Nucleus accumbens (tissue), 56 donors: ENCODE results near the gene LAPTM5.
A peak's percentile ranks its signal among the peaks of the same experiment; 100 is the strongest.

Source experiments
- DNase-seq, 56 donors: peaks; one replicate each; lab custom pipeline; 2025; lab: John Stamatoyannopoulos, UW

The LAPTM5 gene

DNA sequence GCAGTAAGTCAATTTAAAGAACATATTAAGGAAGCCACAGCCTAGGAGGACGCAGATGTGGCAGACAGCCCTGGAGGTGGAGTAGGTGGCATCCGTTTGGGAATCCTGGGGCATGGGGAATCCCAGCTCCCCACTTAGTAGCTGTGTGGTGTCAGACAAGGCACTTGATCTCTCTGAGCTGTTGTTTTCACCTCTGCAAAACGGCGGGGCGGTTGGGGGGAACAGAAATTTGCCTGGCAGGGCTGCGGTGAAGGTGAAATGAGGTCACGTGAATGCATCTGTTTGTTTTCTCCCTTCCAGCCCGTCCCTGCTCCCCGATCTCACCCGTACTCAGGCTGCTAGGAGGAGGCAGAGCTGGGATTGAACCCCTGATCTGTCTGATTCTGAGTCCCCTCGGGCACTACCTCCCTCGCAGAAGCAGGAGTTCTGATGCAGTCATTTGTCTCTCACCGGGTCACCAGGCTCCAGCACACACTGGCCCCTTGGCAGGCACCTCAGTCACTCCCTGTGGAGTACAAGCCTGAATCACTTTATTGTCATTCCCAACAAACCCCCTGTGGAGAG is 2.2 kb upstream of the LAPTM5 start:
- DNase-seq: no peak

- no peak for DNase-seq
Measured at GRCh38 chr1:30758785-30759380, 1.3 kb upstream of the LAPTM5 start.

DNA sequence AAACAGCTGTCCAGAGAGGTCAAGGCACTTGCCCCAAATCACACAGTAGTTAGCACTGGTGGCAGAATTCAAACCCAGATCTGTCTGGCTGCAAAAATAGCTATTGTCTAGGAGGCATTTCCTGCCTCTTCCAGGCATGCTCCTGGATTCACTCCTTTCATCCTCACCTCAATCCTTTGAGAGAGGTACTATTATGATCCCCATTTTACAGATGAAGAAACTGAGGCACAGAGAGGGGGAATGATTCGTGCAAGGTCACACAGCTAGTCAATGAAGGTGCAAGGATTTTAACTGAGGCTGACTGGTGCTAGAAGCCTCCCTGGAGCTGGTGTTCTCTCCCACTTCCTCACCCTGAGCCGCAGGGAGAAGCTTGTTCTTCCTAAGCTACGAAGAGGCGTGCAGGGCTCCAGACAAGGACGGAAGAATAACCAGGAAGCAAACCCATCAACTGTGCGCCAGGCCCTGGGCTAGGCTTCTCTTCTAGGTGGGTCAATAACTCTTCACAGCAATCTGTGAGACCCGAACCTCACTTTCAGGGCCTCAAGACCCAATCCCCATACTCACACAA is 631 bp upstream of the LAPTM5 start:
- no peak for DNase-seq

GRCh38 chr1:30756545-30757351 is 826 bp downstream of the LAPTM5 start:
- DNase-seq: peak in 19 of 56 donors; percentile 9 to 62 (median 30)

DNA sequence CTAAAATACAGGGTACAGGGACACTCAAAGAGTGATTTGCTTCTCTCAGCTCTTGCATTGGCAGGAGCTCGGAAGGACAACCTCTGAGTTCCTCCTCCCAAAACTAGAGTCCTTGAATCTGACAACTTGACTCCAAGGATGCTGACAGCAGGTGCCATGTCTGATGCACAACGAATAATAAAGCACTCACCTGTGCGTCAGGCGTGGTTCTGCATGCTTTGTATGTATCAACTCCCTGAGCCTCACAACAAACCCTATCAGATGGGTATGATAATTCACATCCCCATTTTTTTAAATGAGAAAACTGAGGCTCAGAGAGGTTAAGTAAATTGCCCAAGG is 1.4 kb downstream of the LAPTM5 start:
- no peak for DNase-seq

- no peak for DNase-seq
Measured at GRCh38 chr1:30755746-30756145, 1.8 kb downstream of the LAPTM5 start.

- DNase-seq: no peak
Measured at GRCh38 chr1:30755334-30755733, 2.2 kb downstream of the LAPTM5 start.

DNA sequence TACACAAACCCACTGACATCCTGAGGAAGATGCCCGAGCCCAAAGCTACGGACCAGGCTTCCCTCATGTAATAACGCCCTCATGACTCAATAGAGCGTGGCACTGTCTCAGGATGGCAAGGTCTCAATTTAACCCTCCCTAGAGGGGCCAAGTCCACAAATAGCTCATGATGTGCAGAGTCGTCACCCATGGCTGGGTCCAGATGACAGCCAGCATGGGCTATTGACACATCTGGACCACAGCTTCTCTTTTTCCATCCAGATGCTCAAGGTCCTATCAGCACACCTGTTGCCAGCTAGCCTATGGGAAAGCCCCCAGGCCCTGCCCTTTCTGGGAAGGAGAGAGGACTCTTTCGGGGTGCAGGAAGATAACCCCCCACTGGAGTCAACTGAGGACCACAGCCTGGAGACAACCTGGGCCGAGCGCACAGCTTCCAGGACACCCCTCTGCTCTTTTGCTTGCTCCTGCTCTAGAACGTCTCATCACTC is 2.8 kb downstream of the LAPTM5 start:
- no peak for DNase-seq

- DNase-seq: no peak
Measured at GRCh38 chr1:30753660-30754123, 3.9 kb downstream of the LAPTM5 start.

- DNase-seq: no peak
Measured at GRCh38 chr1:30753118-30753517, 4.5 kb downstream of the LAPTM5 start.

DNA sequence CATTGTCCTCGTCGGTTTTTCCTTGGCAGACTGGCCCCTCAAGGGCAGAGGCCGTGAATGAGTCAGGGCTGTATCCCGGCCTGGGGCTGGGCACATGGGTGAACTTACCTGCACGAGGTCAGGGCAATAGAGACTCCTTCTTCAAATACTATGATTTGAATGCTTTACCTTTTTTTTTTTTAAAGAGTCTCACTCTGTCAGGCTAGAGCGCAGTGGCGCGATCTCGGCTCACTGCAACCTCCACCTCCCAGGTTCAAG is 5.0 kb downstream of the LAPTM5 start:
- no peak for DNase-seq

GRCh38 chr1:30751830-30752650 is 5.5 kb downstream of the LAPTM5 start:
- no peak for DNase-seq

DNA sequence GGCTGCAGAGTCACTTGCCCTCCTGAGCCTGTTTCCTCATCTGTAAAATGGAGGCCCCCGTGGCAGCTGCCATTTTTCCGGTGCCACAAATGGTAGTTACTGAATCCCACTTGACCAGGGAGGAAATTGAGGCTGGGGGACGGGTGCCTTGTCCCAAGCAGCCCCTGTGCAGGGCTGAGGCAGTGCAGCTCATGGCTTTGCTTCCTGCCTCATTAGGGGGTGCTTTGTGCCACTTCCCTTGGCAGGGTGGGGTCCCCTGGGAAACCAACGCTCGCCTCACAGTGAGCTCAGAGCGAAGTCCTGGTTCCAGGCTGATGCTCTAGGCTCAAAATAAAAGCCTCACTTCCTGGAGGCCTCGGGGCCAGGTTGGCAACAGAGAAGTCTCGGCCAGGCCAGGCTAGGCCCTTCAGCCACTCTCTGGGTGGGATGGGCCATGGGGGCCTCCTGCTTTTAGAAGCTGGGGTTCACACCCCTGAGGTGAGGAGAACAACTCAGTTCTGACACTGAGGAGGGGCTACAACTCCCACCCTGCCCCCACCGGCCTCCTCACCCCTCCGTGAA is 6.8 kb downstream of the LAPTM5 start:
- DNase-seq: no peak

DNA sequence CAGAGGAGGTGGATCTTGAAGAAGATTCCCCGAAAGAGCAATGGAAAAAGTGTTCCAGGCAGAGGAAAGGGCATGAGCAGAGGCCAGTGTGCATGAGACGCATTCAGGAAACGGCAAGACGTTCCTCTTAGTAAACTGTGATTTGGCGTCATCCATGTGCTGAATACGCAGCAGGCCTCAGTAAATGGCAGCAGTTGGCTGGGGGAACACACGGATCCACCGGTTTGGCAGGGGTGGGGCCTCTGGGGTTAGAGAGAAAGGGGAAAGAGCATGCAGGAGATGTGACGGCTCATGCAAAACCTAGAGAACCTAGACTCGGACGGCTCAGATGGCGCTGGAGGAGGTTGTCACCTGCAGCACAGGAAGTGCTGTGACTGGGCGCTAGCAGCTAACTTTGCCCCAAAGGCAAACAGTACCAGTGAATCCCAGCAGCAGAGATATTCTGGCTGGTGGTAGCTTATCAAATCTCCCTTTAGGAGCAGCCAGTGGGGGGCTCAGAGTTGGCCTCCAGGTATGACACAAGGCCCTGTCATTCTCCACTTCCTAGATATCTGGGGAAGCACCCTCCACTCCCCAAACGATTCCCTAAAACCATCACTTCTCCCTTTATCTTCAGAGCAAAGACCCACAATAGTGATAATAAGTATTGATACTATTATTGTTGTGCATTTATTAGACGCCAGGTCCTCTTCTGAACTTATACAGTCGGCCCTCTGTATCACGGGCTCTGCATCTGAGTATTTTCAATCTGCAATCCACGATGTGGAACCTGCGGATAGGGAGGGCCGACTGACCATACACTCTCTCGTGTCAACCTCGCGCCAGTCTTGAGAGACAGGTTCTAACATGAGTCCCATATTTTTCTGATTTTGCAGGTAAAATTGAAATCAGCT is 7.6 kb downstream of the LAPTM5 start:
- no peak for DNase-seq

GRCh38 chr1:30748699-30749401 is 8.7 kb downstream of the LAPTM5 start:
- peak in 19 of 56 donors; percentile 10 to 64 (median 38) for DNase-seq

DNA sequence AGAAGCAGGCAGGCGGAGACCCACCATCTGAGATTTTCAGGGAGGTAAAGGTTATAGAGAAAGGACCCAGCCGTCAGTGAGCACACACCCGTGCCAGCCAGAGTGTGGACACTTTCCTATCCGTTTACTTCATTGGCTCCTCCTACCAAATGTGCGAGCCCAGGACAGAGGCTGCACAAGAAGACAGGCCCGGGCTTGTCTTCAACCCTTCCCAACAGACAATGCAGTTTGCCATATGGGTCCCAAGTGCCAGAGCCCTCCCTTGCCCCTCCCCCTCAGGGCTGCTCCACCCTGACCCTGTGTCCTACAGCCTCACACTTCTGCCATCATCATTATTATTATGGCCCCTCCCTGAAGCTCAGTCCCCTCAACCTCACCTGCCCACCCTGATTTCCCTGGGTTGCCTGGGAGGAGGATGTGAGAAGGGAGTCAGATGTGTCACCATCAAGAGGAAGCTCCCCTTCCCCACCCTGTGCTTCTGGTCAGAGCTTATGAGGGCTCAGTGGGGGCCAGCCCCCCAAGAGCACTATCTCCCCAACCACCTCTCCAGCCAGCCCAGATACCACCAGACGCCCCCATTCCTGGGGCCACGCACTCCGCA is 9.4 kb downstream of the LAPTM5 start:
- peak in 31 of 56 donors; percentile 13 to 79 (median 44) for DNase-seq

DNA sequence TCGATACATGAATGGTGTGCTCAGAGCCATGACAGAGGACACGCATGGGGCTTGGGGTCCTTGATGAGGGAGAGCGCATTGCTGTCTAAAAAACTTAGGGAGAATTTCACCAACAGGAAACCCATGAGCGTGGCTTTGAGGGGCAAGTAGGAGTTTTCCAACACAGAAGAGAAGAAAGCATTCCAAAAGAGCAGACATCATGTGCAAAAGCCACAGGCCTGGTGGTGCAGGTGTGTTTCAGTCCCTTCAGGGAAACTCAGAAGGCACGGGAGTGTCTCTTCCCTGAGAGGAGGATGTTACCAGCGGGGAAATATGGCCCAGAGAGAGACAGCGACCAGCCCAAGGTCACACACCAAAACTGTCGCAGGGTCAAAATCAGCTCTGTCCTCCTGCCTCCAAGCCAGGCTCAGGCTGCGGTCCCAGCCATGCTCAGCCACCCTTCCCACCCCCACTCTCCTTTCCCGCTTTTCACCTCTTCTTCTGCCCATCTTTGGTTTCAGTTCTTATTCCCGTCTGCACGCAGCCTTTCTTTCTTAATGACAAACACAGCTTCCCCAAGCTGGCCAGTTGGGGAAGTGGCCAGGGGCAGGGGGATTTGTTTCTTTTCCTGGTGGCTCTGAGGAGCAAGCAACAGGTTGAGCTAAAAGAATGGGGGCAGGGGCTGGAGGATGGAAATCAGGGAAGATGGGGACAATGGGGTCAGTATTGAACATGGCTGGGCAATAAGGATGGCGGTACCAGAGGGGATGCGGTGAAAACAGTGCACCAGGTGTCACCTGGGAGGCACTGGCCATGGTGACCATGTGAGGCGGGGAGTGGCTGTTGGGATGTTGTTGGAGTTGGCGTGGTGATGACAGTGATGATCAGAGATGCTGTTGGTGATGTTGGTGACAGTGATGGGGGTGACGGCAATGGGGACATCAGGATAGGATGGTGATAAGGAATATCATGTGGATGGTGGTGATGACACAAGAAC is 10.3 kb downstream of the LAPTM5 start:
- DNase-seq: peak in 3 of 56 donors; percentile 16 to 23 (median 20)
